Activated CD8-positive, alpha-beta memory T cell treated with anti-CD3 and anti-CD28 coated beads for 1 hour (primary cell): ENCODE results near the gene AARS1.
"Not testable (repeated sequence)": the region's sequence is repeated elsewhere in the genome, so short reads cannot be mapped to it uniquely, and the experiment has no call there.

ENCODE experiments used
- DNase-seq, 2 donors: peaks; one replicate each; pipeline ENCODE4 v3.0.0-alpha.2; 2020; ENCODE audit warnings: low read depth in 1 of 2; ENCODE audit errors: extremely low read depth in 1 of 2

The AARS1 gene

GRCh38 chr16:70289229-70290094 is at the start of gene AARS1:
AARS1 (minus strand) TSS chr16:70289506; CDS start chr16:70282763, 6,743 bp downstream.
- peak; percentile 83 to 89 for DNase-seq

- DNase-seq: no peak
Observed at GRCh38 chr16:70337814-70338213, 48.5 kb upstream of the AARS1 start.

GRCh38 chr16:70332728-70333127 is 43.4 kb upstream of the AARS1 start:
- not testable (repeated sequence) for DNase-seq

- no peak for DNase-seq
Observed at GRCh38 chr16:70331588-70332358, 42.5 kb upstream of the AARS1 start.

GRCh38 chr16:70331091-70331490 is 41.8 kb upstream of the AARS1 start:
- no peak for DNase-seq

- no peak for DNase-seq
Observed at GRCh38 chr16:70324998-70325747, 35.9 kb upstream of the AARS1 start.

GRCh38 chr16:70320121-70320520 is 30.8 kb upstream of the AARS1 start:
- DNase-seq: no peak

GRCh38 chr16:70307726-70308125 is 18.4 kb upstream of the AARS1 start:
- not testable (repeated sequence) for DNase-seq

GRCh38 chr16:70306880-70307279 is 17.6 kb upstream of the AARS1 start:
- DNase-seq: no peak

GRCh38 chr16:70304892-70305448 is 15.7 kb upstream of the AARS1 start:
- DNase-seq: no peak

GRCh38 chr16:70302745-70303144 is 13.4 kb upstream of the AARS1 start:
- DNase-seq: no peak

- no peak for DNase-seq
Observed at GRCh38 chr16:70301121-70301520, 11.8 kb upstream of the AARS1 start.

- peak; percentile 10 to 28 for DNase-seq
Observed at GRCh38 chr16:70298988-70299938, 10.0 kb upstream of the AARS1 start, which contains the start of gene DDX19B. DDX19B (plus strand) TSS chr16:70299186; CDS start chr16:70299298, 112 bp downstream.

- no peak for DNase-seq
Observed at GRCh38 chr16:70295634-70296033, 6.3 kb upstream of the AARS1 start.

GRCh38 chr16:70294385-70295025 is 5.2 kb upstream of the AARS1 start:
- no peak for DNase-seq

- not testable (repeated sequence) for DNase-seq
Observed at GRCh38 chr16:70292148-70292547, 2.8 kb upstream of the AARS1 start.

- no peak for DNase-seq
Observed at GRCh38 chr16:70290949-70291519, 1.7 kb upstream of the AARS1 start.

GRCh38 chr16:70287304-70287971 is 1.9 kb downstream of the AARS1 start:
- DNase-seq: not testable (repeated sequence)
